GM10248 (cell line): ENCODE data around the gene TSPAN16.

Experiments
- CTCF ChIA-PET: fragments of 300-600 bp; sonication (Branson Sonifier 250); formaldehyde crosslinking; extraction: SDS; loops from one replicate; lab custom pipeline; 2021; ENCODE audit warnings: antibody characterized with exemption; lab: Yijun Ruan, JAX
- POLR2A ChIA-PET: fragments of 350-650 bp; sonication (Branson Sonifier 250); formaldehyde crosslinking; extraction: SDS; loops from one replicate; lab custom pipeline; 2020; ENCODE audit warnings: antibody characterized with exemption; lab: Yijun Ruan, JAX
- DNase-seq: peaks from one replicate; pipeline ENCODE4 v3.0.0; 2012; ENCODE audit errors: extremely low spot score
- TF ChIP-seq, protein P1 (sequence below): IDR thresholded peaks from 2 replicates; pipeline ENCODE4 v1.5.1; 2012; ENCODE audit warnings: mild to moderate bottlenecking, low read depth; ENCODE audit errors: extremely low read depth, missing control alignments, control extremely low read depth

The TSPAN16 gene

DNA sequence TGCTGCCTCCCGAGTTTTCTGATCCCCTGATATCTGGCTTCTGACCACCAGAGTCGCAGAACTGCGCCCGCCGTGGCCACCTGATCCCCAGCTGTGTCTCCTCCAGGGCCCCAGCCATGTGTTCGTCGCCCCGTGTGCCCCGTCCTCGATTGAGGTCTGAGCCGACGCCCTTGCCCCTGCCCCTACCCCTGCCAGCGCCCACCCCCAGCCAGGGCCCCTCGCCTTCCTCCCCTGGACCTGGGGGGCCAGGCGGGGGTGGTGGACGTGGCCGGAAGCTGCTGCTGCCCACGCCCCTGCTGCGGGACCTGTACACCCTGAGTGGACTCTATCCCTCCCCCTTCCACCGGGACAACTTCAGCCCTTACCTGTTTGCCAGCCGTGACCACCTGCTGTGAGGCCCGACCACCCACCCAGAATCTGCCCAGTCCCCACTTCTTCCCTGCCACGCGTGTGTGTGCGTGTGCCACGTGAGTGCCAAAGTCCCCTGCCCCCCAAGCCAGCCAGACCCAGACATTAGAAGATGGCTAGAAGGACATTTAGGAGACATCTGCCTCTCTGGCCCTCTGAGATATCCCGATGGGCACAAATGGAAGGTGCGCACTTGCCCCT is 68.4 kb downstream of the TSPAN16 start:
- DNase-seq = no peak
- ChIA-PET CTCF (no interaction called here), POLR2A (no interaction called here)
- TF ChIP-seq, protein P1, sequence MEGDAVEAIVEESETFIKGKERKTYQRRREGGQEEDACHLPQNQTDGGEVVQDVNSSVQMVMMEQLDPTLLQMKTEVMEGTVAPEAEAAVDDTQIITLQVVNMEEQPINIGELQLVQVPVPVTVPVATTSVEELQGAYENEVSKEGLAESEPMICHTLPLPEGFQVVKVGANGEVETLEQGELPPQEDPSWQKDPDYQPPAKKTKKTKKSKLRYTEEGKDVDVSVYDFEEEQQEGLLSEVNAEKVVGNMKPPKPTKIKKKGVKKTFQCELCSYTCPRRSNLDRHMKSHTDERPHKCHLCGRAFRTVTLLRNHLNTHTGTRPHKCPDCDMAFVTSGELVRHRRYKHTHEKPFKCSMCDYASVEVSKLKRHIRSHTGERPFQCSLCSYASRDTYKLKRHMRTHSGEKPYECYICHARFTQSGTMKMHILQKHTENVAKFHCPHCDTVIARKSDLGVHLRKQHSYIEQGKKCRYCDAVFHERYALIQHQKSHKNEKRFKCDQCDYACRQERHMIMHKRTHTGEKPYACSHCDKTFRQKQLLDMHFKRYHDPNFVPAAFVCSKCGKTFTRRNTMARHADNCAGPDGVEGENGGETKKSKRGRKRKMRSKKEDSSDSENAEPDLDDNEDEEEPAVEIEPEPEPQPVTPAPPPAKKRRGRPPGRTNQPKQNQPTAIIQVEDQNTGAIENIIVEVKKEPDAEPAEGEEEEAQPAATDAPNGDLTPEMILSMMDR = no peak

DNA sequence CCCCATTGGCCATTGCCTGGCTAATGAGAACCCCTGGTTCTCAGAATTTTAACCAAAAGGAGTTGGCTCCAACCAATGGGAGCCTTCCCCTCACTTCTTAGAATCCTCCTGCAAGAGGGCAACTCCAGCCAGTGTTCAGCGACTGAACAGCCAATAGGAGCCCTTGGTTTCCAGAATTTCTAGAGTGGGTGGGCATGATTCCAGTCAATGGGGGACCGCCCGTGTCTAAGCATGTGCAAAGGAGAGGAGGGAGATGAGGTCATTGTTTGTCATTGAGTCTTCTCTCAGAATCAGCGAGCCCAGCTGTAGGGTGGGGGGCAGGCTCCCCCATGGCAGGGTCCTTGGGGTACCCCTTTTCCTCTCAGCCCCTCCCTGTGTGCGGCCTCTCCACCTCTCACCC is 69.0 kb downstream of the TSPAN16 start:
- CTCF ChIA-PET = no interaction called here
- TF ChIP-seq, protein P1 = no peak
- no peak for DNase-seq
- POLR2A ChIA-PET = interaction anchor here (0.5 kb wide), 1 partner anchor 406 kb away, joined by 6 read pairs; no protein-coding TSS in a partner anchor
